Measurements from ENCODE around the gene FOXK1.

Gene FOXK1

GRCh38 chr7:4818000-4818794 lies 136.1 kb downstream of the FOXK1 start:
- TF ChIP-seq JUND (IDR thresholded peaks at IDR 0.05; ENCODE audit: low read depth), result no peak
- DNase-seq (ENCODE audit: low read depth in 1 of 2, low spot score in 1 of 2), result no peak
- in situ Hi-C loops (cut with HindIII; ENCODE audit: low pct_unique_long_range_greater_than_20kb, low sequenced_read_pairs), result no loop called here

- in situ Hi-C loops (cut with HindIII; ENCODE audit: low pct_unique_long_range_greater_than_20kb, low sequenced_read_pairs), result no loop called here
- DNase-seq (ENCODE audit: low read depth in 1 of 2, low spot score in 1 of 2), result no peak
- no peak for TF ChIP-seq JUND (IDR thresholded peaks at IDR 0.05; ENCODE audit: low read depth)
Measured at GRCh38 chr7:4819560-4820404, 137.7 kb downstream of the FOXK1 start.

- TF ChIP-seq JUND (IDR thresholded peaks at IDR 0.05; ENCODE audit: low read depth), result no peak
- in situ Hi-C loops (cut with HindIII; ENCODE audit: low pct_unique_long_range_greater_than_20kb, low sequenced_read_pairs), result no loop called here
- DNase-seq (ENCODE audit: low read depth in 1 of 2, low spot score in 1 of 2), result no peak
Measured at GRCh38 chr7:4820405-4820966, 138.4 kb downstream of the FOXK1 start.
